ENCODE measurements around the gene FRA10AC1. TPM values are rescaled to one million over a fixed set of nuclear protein-coding genes. Genes with fewer than 3 reads are reported as not detected.

The FRA10AC1 gene
- total and polyA plus RNA-seq, 2 of the 13 experiments (the other 11 are each of a cell fraction or from before 2014, with no cell fraction given): 5.3 to 7.4 TPM

DNA sequence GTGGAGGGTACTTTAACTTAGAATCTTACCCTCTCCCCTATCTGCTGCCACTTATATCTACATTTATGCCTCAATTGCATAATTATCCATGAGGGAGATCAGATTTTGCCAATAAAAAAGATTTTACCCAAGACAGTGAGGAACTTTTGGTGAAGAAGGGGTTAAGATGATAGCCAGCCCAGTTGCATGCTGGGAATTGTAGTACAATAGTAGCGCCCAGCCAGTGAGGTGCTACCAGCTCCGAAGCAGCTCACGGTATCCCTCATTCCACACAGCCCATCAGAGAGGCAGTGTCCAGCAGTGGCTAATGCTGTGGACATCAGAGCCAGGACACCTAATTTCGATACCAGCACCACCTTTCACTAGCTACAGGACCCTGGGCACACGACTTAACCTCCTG lies 49.4 kb upstream of the FRA10AC1 start:
- intact Hi-C loops (cut with micrococcal nuclease; ENCODE audit: unreplicated experiment) (no loop called here), in situ Hi-C loops (cut with HindIII; ENCODE audit: extremely low pct_ligation_motif_present, low pct_unique_long_range_greater_than_20kb) (no loop called here)
- DNase-seq (ENCODE audit: low spot score): no peak
- H3K9ac ChIP-seq (ENCODE audit: insufficient read depth, low read depth, low read length): no peak overlapping the region
- ChIA-PET POLR2A (no interaction called here), CTCF (ENCODE audit: low intra/inter-chr PET ratio, low total read pairs) (no interaction called here)
- H3K79me2 ChIP-seq (ENCODE audit: insufficient read depth, low read length): no peaks in the 10 kb centered on the region
- BruUV-seq (replicated peaks): no TSS peak
- H3K27ac ChIP-seq (ENCODE audit: extremely low read length, insufficient read depth, low read length): no peak overlapping the region
- no peak overlapping the region for H3K4me2 ChIP-seq (ENCODE audit: low read depth, low read length)
- H3K4me1 ChIP-seq (ENCODE audit: insufficient read depth, low read length): no peaks in the 10 kb centered on the region
- peak; percentile 44; the same call in 2 of the 3 replicates for ATAC-seq
- no peak for FAIRE-seq
- H3K4me3 ChIP-seq (replicated peaks in 1 of 3; ENCODE audit: insufficient read depth in 1 of 3, low read depth in 2 of 3, low read length in 3 of 3): no peak overlapping the region
- H3K27me3 ChIP-seq (ENCODE audit: control insufficient read depth in 1 of 2, insufficient read depth in 2 of 2, low read length in 2 of 2): peaks cover 0 to 21% of the 10 kb centered on the region in 2 experiments; a peak in 4 of 5 replicates
- H3K9me3 ChIP-seq (ENCODE audit: low read length): no peaks in the 10 kb centered on the region
- 5% methylated on average over 3 of the region's 5 CpGs for WGBS (ENCODE audit: low lambda C conversion rate)
- no peaks in the 10 kb centered on the region for H4K20me1 ChIP-seq (ENCODE audit: insufficient read depth, low read length)
- H3K36me3 ChIP-seq (replicated peaks in 1 of 2; ENCODE audit: control insufficient read depth in 1 of 2, insufficient read depth in 2 of 2, low read length in 2 of 2): no peaks in the 10 kb centered on the region
- TF ChIP-seq ZNF33A (CRISPR knock-in tag; IDR thresholded peaks at IDR 0.05; ENCODE audit: borderline replicate concordance) (no peak), ZNF143 (CRISPR knock-in tag; IDR thresholded peaks at IDR 0.05) (peak; percentile 88), FIP1L1 (IDR thresholded peaks at IDR 0.05; ENCODE audit: borderline replicate concordance, insufficient read depth, low read depth, low read length) (no peak), HCFC1 (IDR thresholded peaks at IDR 0.05; ENCODE audit: low read depth, low read length) (peak; percentile 51; the same call in 1 of the 2 replicates), THAP11 (CRISPR knock-in tag; IDR thresholded peaks at IDR 0.05) (peak; percentile 94), TBX2 (CRISPR knock-in tag; IDR thresholded peaks at IDR 0.05; ENCODE audit: borderline replicate concordance) (no peak), ZNF652 (CRISPR knock-in tag; IDR thresholded peaks at IDR 0.05; ENCODE audit: borderline replicate concordance, low read depth) (peak; percentile 96), IRF2 (CRISPR knock-in tag; IDR thresholded peaks at IDR 0.05) (no peak), SUZ12 (IDR thresholded peaks at IDR 0.05; ENCODE audit: low read depth, low read length) (peak; percentile 19; the same call in 1 of the 2 replicates)
- TF ChIP-seq, protein P1, sequence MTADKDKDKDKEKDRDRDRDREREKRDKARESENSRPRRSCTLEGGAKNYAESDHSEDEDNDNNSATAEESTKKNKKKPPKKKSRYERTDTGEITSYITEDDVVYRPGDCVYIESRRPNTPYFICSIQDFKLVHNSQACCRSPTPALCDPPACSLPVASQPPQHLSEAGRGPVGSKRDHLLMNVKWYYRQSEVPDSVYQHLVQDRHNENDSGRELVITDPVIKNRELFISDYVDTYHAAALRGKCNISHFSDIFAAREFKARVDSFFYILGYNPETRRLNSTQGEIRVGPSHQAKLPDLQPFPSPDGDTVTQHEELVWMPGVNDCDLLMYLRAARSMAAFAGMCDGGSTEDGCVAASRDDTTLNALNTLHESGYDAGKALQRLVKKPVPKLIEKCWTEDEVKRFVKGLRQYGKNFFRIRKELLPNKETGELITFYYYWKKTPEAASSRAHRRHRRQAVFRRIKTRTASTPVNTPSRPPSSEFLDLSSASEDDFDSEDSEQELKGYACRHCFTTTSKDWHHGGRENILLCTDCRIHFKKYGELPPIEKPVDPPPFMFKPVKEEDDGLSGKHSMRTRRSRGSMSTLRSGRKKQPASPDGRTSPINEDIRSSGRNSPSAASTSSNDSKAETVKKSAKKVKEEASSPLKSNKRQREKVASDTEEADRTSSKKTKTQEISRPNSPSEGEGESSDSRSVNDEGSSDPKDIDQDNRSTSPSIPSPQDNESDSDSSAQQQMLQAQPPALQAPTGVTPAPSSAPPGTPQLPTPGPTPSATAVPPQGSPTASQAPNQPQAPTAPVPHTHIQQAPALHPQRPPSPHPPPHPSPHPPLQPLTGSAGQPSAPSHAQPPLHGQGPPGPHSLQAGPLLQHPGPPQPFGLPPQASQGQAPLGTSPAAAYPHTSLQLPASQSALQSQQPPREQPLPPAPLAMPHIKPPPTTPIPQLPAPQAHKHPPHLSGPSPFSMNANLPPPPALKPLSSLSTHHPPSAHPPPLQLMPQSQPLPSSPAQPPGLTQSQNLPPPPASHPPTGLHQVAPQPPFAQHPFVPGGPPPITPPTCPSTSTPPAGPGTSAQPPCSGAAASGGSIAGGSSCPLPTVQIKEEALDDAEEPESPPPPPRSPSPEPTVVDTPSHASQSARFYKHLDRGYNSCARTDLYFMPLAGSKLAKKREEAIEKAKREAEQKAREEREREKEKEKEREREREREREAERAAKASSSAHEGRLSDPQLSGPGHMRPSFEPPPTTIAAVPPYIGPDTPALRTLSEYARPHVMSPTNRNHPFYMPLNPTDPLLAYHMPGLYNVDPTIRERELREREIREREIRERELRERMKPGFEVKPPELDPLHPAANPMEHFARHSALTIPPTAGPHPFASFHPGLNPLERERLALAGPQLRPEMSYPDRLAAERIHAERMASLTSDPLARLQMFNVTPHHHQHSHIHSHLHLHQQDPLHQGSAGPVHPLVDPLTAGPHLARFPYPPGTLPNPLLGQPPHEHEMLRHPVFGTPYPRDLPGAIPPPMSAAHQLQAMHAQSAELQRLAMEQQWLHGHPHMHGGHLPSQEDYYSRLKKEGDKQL (CRISPR knock-in tag; IDR thresholded peaks at IDR 0.05; ENCODE audit: low read depth): no peak
- no peak overlapping the region for H2AFZ ChIP-seq (ENCODE audit: low read length)

Measured in HepG2 (cell line).